ENCODE measurements around the gene GDF7. TPM values are rescaled to one million over a fixed set of nuclear protein-coding genes. Genes with fewer than 3 reads are reported as not detected.

GDF7 gene
- total and polyA plus RNA-seq, 4 donors: 0.89 to 7.2 (median 3.3) TPM

- no peak for DNase-seq (ENCODE audit: low spot score)
- H3K36me3 ChIP-seq (ENCODE audit: control insufficient read depth in 4 of 4, insufficient read depth in 3 of 4, low read depth in 1 of 4, low read length in 3 of 4): no peaks in the 10 kb centered on the region
- WGBS: 49% methylated on average over 1 of the region's 1 CpG
- no peak overlapping the region for H3K9ac ChIP-seq (ENCODE audit: low read depth in 1 of 2, low read length in 2 of 2)
- no peak overlapping the region for H3K4me3 ChIP-seq (ENCODE audit: low read depth in 1 of 3, low read length in 3 of 3)
- H3K27me3 ChIP-seq (ENCODE audit: control insufficient read depth in 4 of 4, insufficient read depth in 4 of 4, low read length in 3 of 4): no peaks in the 10 kb centered on the region
- H3K27ac ChIP-seq (ENCODE audit: low read depth in 1 of 2, low read length in 2 of 2): no peak overlapping the region
- no peaks in the 10 kb centered on the region for H3K4me1 ChIP-seq (ENCODE audit: control insufficient read depth in 4 of 4, insufficient read depth in 4 of 4, low read length in 3 of 4)
- H3K9me3 ChIP-seq (ENCODE audit: control insufficient read depth in 4 of 4, low read length in 3 of 4): no peaks in the 10 kb centered on the region
- TF ChIP-seq SP1 (IDR thresholded peaks at IDR 0.05) (no peak), HNF4A (conservative IDR thresholded peaks at IDR 0.05) (peak; percentile 42 to 64), REST (IDR thresholded peaks at IDR 0.05) (no peak), RXRA (IDR thresholded peaks at IDR 0.05) (peak in 1 of 2 donors; percentile 54), FOXA2 (IDR thresholded peaks at IDR 0.05) (no peak), EGR1 (IDR thresholded peaks at IDR 0.05; ENCODE audit: low read depth in 2 of 2) (no peak), GABPA (IDR thresholded peaks at IDR 0.05 in 1 of 2, conservative IDR thresholded peaks at IDR 0.05 in 1 of 2) (no peak)
Observed at GRCh38 chr2:20717641-20718040, 50.7 kb downstream of the GDF7 start.

GRCh38 chr2:20722592-20723240, 55.8 kb downstream of the GDF7 start:
- no peak for DNase-seq (ENCODE audit: low spot score)
- peak; percentile 47 to 52 for TF ChIP-seq RAD21 (IDR thresholded peaks at IDR 0.05)
- peak; percentile 8 for TF ChIP-seq CTCF (IDR thresholded peaks at IDR 0.05; ENCODE audit: low read depth, low read length, missing input control)
- TF ChIP-seq FOXA2 (IDR thresholded peaks at IDR 0.05): no peak
- Histone ChIP-seq H3K9ac (ENCODE audit: low read depth in 1 of 2, low read length in 2 of 2) (no peak overlapping the region), H3K4me1 (ENCODE audit: control insufficient read depth in 4 of 4, insufficient read depth in 4 of 4, low read length in 3 of 4) (peaks cover under 1 to 1% (median under 1%) of the 10 kb centered on the region in 4 donors), H3K9me3 (ENCODE audit: control insufficient read depth in 4 of 4, low read length in 3 of 4) (no peaks in the 10 kb centered on the region), H3K4me3 (ENCODE audit: low read depth in 1 of 3, low read length in 3 of 3) (no peak overlapping the region), H3K27ac (ENCODE audit: low read depth in 1 of 2, low read length in 2 of 2) (no peak overlapping the region), H3K27me3 (ENCODE audit: control insufficient read depth in 4 of 4, insufficient read depth in 4 of 4, low read length in 3 of 4) (no peaks in the 10 kb centered on the region), H3K36me3 (ENCODE audit: control insufficient read depth in 4 of 4, insufficient read depth in 3 of 4, low read depth in 1 of 4, low read length in 3 of 4) (no peaks in the 10 kb centered on the region)
- WGBS: 84% methylated on average over 1 of the region's 1 CpG

- no peak overlapping the region for H3K9ac ChIP-seq (ENCODE audit: low read depth in 1 of 2, low read length in 2 of 2)
- H3K27ac ChIP-seq (ENCODE audit: low read depth in 1 of 2, low read length in 2 of 2): no peak overlapping the region
- H3K4me3 ChIP-seq (ENCODE audit: low read depth in 1 of 3, low read length in 3 of 3): no peak overlapping the region
- no peaks in the 10 kb centered on the region for H3K27me3 ChIP-seq (ENCODE audit: control insufficient read depth in 4 of 4, insufficient read depth in 4 of 4, low read length in 3 of 4)
- H3K9me3 ChIP-seq (ENCODE audit: control insufficient read depth in 4 of 4, low read length in 3 of 4): no peaks in the 10 kb centered on the region
- DNase-seq (ENCODE audit: low spot score): no peak
- no peaks in the 10 kb centered on the region for H3K36me3 ChIP-seq (ENCODE audit: control insufficient read depth in 4 of 4, insufficient read depth in 3 of 4, low read depth in 1 of 4, low read length in 3 of 4)
- H3K4me1 ChIP-seq (ENCODE audit: control insufficient read depth in 4 of 4, insufficient read depth in 4 of 4, low read length in 3 of 4): peaks cover 2 to 10% (median 9%) of the 10 kb centered on the region in 4 donors
- no peak for TF ChIP-seq FOXA2 (IDR thresholded peaks at IDR 0.05)
- no peak for TF ChIP-seq ATF3 (IDR thresholded peaks at IDR 0.05)
- TF ChIP-seq EGR1 (IDR thresholded peaks at IDR 0.05; ENCODE audit: low read depth in 2 of 2): no peak
- TF ChIP-seq TAF1 (conservative IDR thresholded peaks at IDR 0.05): no peak
- TF ChIP-seq MAX (IDR thresholded peaks at IDR 0.05): no peak
- TF ChIP-seq RXRA (IDR thresholded peaks at IDR 0.05): no peak
- no peak for TF ChIP-seq HNF4G (IDR thresholded peaks at IDR 0.05)
- TF ChIP-seq RAD21 (IDR thresholded peaks at IDR 0.05): no peak
- TF ChIP-seq SP1 (IDR thresholded peaks at IDR 0.05): no peak
- TF ChIP-seq REST (IDR thresholded peaks at IDR 0.05): no peak
- TF ChIP-seq CTCF (IDR thresholded peaks at IDR 0.05; ENCODE audit: low read depth, low read length, missing input control): no peak
- no peak for TF ChIP-seq NR2F2 (IDR thresholded peaks at IDR 0.05)
- no peak for TF ChIP-seq HNF4A (conservative IDR thresholded peaks at IDR 0.05)
Observed at GRCh38 chr2:20723543-20723942, 56.6 kb downstream of the GDF7 start.
